HepG2 (cell line): ENCODE results near the gene EPHA2. TPM values are rescaled to one million over a fixed set of nuclear protein-coding genes. Genes with fewer than 3 reads are reported as not detected.

Experiments
- CHCHD3 ChIP-seq: sonication (generic); formaldehyde crosslinking; IDR thresholded peaks from 2 replicates; pipeline ENCODE4 v1.8.0; 2022; ENCODE audit warnings: mild to moderate bottlenecking, missing genetic modification reagents, moderate library complexity
- CREM ChIP-seq, 2 experiments: sonication (generic) in 1 of 2; formaldehyde crosslinking in 1 of 2; IDR thresholded peaks; 2 replicates each; pipeline versions ENCODE4 v1.4.0 to v1.6.1; 2016 to 2020; ENCODE audit warnings: antibody characterized with exemption in 1 of 2, mild to moderate bottlenecking in 1 of 2, missing genetic modification reagents in 1 of 2
- DBP ChIP-seq: sonication (generic); formaldehyde crosslinking; IDR thresholded peaks from 2 replicates; pipeline ENCODE4 v1.4.0; 2020; ENCODE audit warnings: missing genetic modification reagents; ENCODE audit errors: not compliant biosample characterization
- DNMT3B ChIP-seq: conservative IDR thresholded peaks from 2 replicates; pipeline ENCODE4 v1.6.1; 2016; ENCODE audit warnings: missing biosample characterization, control low read depth
- GLMP ChIP-seq: sonication (generic); formaldehyde crosslinking; IDR thresholded peaks from 2 replicates; pipeline ENCODE4 v1.9.0; 2021; ENCODE audit warnings: missing genetic modification reagents, mild to moderate bottlenecking, borderline replicate concordance
- JDP2 ChIP-seq: sonication (generic); formaldehyde crosslinking; IDR thresholded peaks from 2 replicates; pipeline ENCODE4 v1.8.1; 2022; ENCODE audit warnings: missing genetic modification reagents, borderline replicate concordance
- KDM1A ChIP-seq: IDR thresholded peaks from 2 replicates; pipeline ENCODE4 v1.6.1; 2016; ENCODE audit warnings: missing compliant biosample characterization
- MXI1 ChIP-seq: IDR thresholded peaks from 3 replicates; pipeline ENCODE4 v1.6.1; 2012; ENCODE audit warnings: low read depth, low read length, inconsistent platforms, borderline replicate concordance
- NFATC3 ChIP-seq: sonication (generic); formaldehyde crosslinking; IDR thresholded peaks from 2 replicates; pipeline ENCODE4 v1.5.1; 2020; ENCODE audit warnings: mild to moderate bottlenecking, missing genetic modification reagents
- ZBTB39 ChIP-seq: sonication (generic); formaldehyde crosslinking; IDR thresholded peaks from 2 replicates; pipeline ENCODE4 v1.5.0; 2020; ENCODE audit warnings: missing genetic modification reagents
- ZFP90 ChIP-seq: sonication (generic); formaldehyde crosslinking; IDR thresholded peaks from 2 replicates; pipeline ENCODE4 v1.8.0; 2022; ENCODE audit warnings: missing genetic modification reagents, mild to moderate bottlenecking, inconsistent platforms, borderline replicate concordance
- ZNF296 ChIP-seq: sonication (generic); formaldehyde crosslinking; conservative IDR thresholded peaks from 2 replicates; pipeline ENCODE4 v1.5.0; 2020; ENCODE audit warnings: mild to moderate bottlenecking, missing genetic modification reagents
- ZNF569 ChIP-seq: sonication (generic); formaldehyde crosslinking; IDR thresholded peaks from 2 replicates; pipeline ENCODE4 v1.5.0; 2020; ENCODE audit warnings: mild to moderate bottlenecking, missing genetic modification reagents, moderate library complexity, borderline replicate concordance
- ZNF576 ChIP-seq: sonication (generic); formaldehyde crosslinking; IDR thresholded peaks from 2 replicates; pipeline ENCODE4 v1.4.0; 2020; ENCODE audit warnings: mild to moderate bottlenecking, missing genetic modification reagents
- ZNF577 ChIP-seq: sonication (generic); formaldehyde crosslinking; IDR thresholded peaks from 2 replicates; pipeline ENCODE4 v1.4.0; 2020; ENCODE audit warnings: mild to moderate bottlenecking, low read depth, missing genetic modification reagents, borderline replicate concordance
- ZNF605 ChIP-seq: sonication (generic); formaldehyde crosslinking; IDR thresholded peaks from 2 replicates; pipeline ENCODE4 v1.8.0; 2022; ENCODE audit warnings: mild to moderate bottlenecking, missing genetic modification reagents
- ZNF639 ChIP-seq: conservative IDR thresholded peaks from 2 replicates; pipeline ENCODE4 v1.6.1; 2018; ENCODE audit warnings: missing genetic modification reagents
- ZNF709 ChIP-seq: sonication (generic); formaldehyde crosslinking; IDR thresholded peaks from 2 replicates; pipeline ENCODE4 v1.5.0; 2020; ENCODE audit warnings: mild to moderate bottlenecking, missing genetic modification reagents
- ZSCAN29 ChIP-seq: sonication (generic); formaldehyde crosslinking; conservative IDR thresholded peaks from 2 replicates; pipeline ENCODE4 v1.4.0; 2020; ENCODE audit warnings: mild to moderate bottlenecking, missing genetic modification reagents
- ZSCAN31 ChIP-seq: sonication (generic); formaldehyde crosslinking; IDR thresholded peaks from 2 replicates; pipeline ENCODE4 v1.5.0; 2020; ENCODE audit warnings: low read depth, mild to moderate bottlenecking, missing genetic modification reagents
- polyA plus RNA-seq, 8 experiments: library from polyadenylated mRNA; depleted of rRNA in 3 of 8; stranded (reverse) in 7 of 8; unstranded in 1 of 8; fragments of >200 nt; fragmentation: Illumina TruSeq in 4 of 8; extraction: Trizol in 4 of 8; gene quantifications; 2 replicates each; pipeline versions ENCODE4 v1.2.1 to v1.2.3, GENCODE V29; 2011 to 2016; ENCODE audit warnings: low read depth in 4 of 8, missing spikeins in 1 of 8, mixed read lengths in 1 of 8; ENCODE audit not compliant: insufficient read depth in 1 of 8
- total RNA-seq, 5 experiments: library from RNA; depleted of rRNA; stranded (reverse); fragments of >200 nt; fragmentation: Illumina TruSeq; extraction: Trizol; gene quantifications; 2 replicates each; pipeline ENCODE4 v1.2.3, GENCODE V29; 2016; ENCODE audit warnings: low read depth in 1 of 5
- TF ChIP-seq, protein P1 (sequence below), 2 experiments: fragments of 450-650 bp in 1 of 2; sonication (generic) in 1 of 2; formaldehyde crosslinking; IDR thresholded peaks; 2 replicates each; pipeline versions ENCODE4 v1.5.0 to v1.8.0; 2020 to 2022; ENCODE audit warnings: mild to moderate bottlenecking in 1 of 2, missing genetic modification reagents in 1 of 2

Gene EPHA2
- total and polyA plus RNA-seq, 2 of the 13 experiments (the other 11 are each of a cell fraction or from before 2014, with no cell fraction given), result 33.6 to 53.6 TPM

- no peak for TF ChIP-seq CHCHD3
- no peak for TF ChIP-seq ZNF639 (CRISPR knock-in tag)
- peak; percentile 78; the same call in 1 of the 2 replicates for TF ChIP-seq CREM (IDR thresholded peaks at IDR 0.05)
- TF ChIP-seq CREM (CRISPR knock-in tag; IDR thresholded peaks at IDR 0.05), result no peak
- TF ChIP-seq ZNF296 (CRISPR knock-in tag), result no peak
- TF ChIP-seq, protein P1, sequence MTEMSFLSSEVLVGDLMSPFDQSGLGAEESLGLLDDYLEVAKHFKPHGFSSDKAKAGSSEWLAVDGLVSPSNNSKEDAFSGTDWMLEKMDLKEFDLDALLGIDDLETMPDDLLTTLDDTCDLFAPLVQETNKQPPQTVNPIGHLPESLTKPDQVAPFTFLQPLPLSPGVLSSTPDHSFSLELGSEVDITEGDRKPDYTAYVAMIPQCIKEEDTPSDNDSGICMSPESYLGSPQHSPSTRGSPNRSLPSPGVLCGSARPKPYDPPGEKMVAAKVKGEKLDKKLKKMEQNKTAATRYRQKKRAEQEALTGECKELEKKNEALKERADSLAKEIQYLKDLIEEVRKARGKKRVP (CRISPR knock-in tag; IDR thresholded peaks at IDR 0.05), result peak in 1 of 2 experiments; percentile 85; a peak in 2 of 4 replicates
- TF ChIP-seq ZNF709 (CRISPR knock-in tag), result no peak
- 0 out of 2 replicates have a peak, but pooled peaks have one; percentile 8 for TF ChIP-seq ZBTB39
- no peak for TF ChIP-seq JDP2 (CRISPR knock-in tag)
- no peak; the same call in 1 of the 2 replicates for TF ChIP-seq KDM1A (CRISPR knock-in tag)
- no peak for TF ChIP-seq ZNF576
- no peak for TF ChIP-seq DNMT3B (CRISPR knock-in tag)
- no peak for TF ChIP-seq ZSCAN31 (CRISPR knock-in tag)
- TF ChIP-seq ZNF605 (CRISPR knock-in tag), result no peak
- 0 out of 2 replicates have a peak, but pooled peaks have one; percentile 37 for TF ChIP-seq ZSCAN29 (CRISPR knock-in tag)
- TF ChIP-seq ZFP90 (CRISPR knock-in tag), result 0 out of 2 replicates have a peak, but pooled peaks have one; percentile 25
- no peak for TF ChIP-seq ZNF569 (CRISPR knock-in tag)
- TF ChIP-seq NFATC3 (CRISPR knock-in tag), result no peak
- TF ChIP-seq GLMP (CRISPR knock-in tag), result no peak
- no peak for TF ChIP-seq ZNF577 (CRISPR knock-in tag)
- no peak for TF ChIP-seq DBP (CRISPR knock-in tag)
- TF ChIP-seq MXI1, result peak; percentile 60; the same call in 1 of the 3 replicates
Measured at GRCh38 chr1:16164213-16165072, 8.6 kb upstream of the EPHA2 start (continued).
